Prostate gland (tissue), 2 donors: ENCODE data around the gene KCTD17. TPM values are rescaled to one million over a fixed set of nuclear protein-coding genes. Genes with fewer than 3 reads are reported as not detected.

ENCODE experiments used
- DNase-seq: peaks from one replicate; pipeline ENCODE4 v3.0.0-alpha.2; 2019; ENCODE audit warnings: low spot score
- H3K27ac ChIP-seq, 2 donors: fragments of 200-600 bp; sonication (generic); 2 replicates each; pipeline ENCODE4 v1.5.1; 2017 to 2019
- H3K27me3 ChIP-seq: fragments of 200-600 bp; sonication (generic); replicated peaks from 2 replicates; pipeline ENCODE4 v1.5.1; 2019; ENCODE audit not compliant: insufficient read depth
- H3K36me3 ChIP-seq, 2 donors: fragments of 200-600 bp; sonication (generic); 1 replicate in 1 of 2; 2 replicates in 1 of 2; pipeline versions ENCODE4 v1.5.1 to v1.8.1; 2017 to 2019
- H3K4me1 ChIP-seq: fragments of 200-600 bp; sonication (generic); replicated peaks from 2 replicates; pipeline ENCODE4 v1.5.1; 2019
- H3K4me3 ChIP-seq, 2 donors: fragments of 200-600 bp; sonication (generic); 2 replicates each; pipeline ENCODE4 v1.5.1; 2017 to 2019
- H3K9me3 ChIP-seq: fragments of 200-600 bp; sonication (generic); 2 replicates; pipeline ENCODE4 v1.5.1; 2017
- POLR2A ChIP-seq: fragments of 450-650 bp; IDR thresholded peaks from one replicate; pipeline ENCODE4 v1.6.1; 2016; ENCODE audit warnings: antibody characterized with exemption, mild to moderate bottlenecking
- POLR2AphosphoS5 ChIP-seq: sonication (generic); formaldehyde crosslinking; IDR thresholded peaks from one replicate; pipeline ENCODE4 v1.6.1; 2017; ENCODE audit warnings: antibody characterized with exemption
- WGBS: methylation state at CpG from one replicate; pipeline ENCODE4 v1.1.5; 2018; 5-methylcytosine and 5-hydroxymethylcytosine counted together
- intact Hi-C: fragments of 100-400 bp; cut with DNase I; formaldehyde crosslinking; loops from one replicate; pipeline ENCODE4 v1.14.2; 2022
- total RNA-seq, 2 donors: library from RNA; depleted of rRNA; stranded (reverse); fragments of >200 nt; gene quantifications; one replicate each; pipeline ENCODE4 v1.1.0, GENCODE V29; 2016
- TF ChIP-seq, protein P1 (sequence below), 4 experiments: fragments of 200-600 bp in 2 of 4; fragments of 450-650 bp in 2 of 4; sonication (generic) in 2 of 4; IDR thresholded peaks; 1 replicate in 3 of 4; 2 replicates in 1 of 4; pipeline ENCODE4 v1.5.1; 2016 to 2019; ENCODE audit warnings: antibody characterized with exemption in 4 of 4, mild to moderate bottlenecking in 2 of 4, moderate library complexity in 2 of 4

KCTD17 gene
- total RNA-seq, 2 donors from 2014 or later: 7.8 to 32.4 TPM

DNA sequence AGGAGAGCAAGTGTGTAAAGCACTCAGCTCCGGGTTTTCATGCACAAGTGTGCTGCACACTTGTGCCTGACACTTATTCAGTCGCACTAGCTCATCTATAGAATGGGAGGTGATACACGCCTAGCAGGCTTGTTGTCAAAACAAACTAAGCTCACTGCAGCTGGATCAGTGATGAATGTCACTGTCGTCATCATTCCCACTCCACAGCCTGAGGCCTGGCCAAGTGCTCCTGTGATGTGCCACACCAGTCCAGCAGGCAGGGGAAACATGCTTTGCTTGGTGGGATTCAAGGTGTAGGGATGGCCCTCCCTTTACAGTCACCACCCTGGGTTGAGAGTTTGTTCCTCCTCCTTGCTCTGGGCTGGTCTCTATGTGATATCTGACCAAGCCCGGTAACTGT lies 25.2 kb upstream of the KCTD17 start:
- Histone ChIP-seq H3K36me3 (peaks cover 4 to 5% of the 10 kb centered on the region in 2 donors), H3K27me3 (no peaks in the 10 kb centered on the region), H3K27ac (no peak overlapping the region), H3K9me3 (no peaks in the 10 kb centered on the region), H3K4me1 (no peaks in the 10 kb centered on the region), H3K4me3 (no peak overlapping the region)
- TF ChIP-seq, protein P1, sequence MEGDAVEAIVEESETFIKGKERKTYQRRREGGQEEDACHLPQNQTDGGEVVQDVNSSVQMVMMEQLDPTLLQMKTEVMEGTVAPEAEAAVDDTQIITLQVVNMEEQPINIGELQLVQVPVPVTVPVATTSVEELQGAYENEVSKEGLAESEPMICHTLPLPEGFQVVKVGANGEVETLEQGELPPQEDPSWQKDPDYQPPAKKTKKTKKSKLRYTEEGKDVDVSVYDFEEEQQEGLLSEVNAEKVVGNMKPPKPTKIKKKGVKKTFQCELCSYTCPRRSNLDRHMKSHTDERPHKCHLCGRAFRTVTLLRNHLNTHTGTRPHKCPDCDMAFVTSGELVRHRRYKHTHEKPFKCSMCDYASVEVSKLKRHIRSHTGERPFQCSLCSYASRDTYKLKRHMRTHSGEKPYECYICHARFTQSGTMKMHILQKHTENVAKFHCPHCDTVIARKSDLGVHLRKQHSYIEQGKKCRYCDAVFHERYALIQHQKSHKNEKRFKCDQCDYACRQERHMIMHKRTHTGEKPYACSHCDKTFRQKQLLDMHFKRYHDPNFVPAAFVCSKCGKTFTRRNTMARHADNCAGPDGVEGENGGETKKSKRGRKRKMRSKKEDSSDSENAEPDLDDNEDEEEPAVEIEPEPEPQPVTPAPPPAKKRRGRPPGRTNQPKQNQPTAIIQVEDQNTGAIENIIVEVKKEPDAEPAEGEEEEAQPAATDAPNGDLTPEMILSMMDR (IDR thresholded peaks at IDR 0.05): no peak
- TF ChIP-seq POLR2A (no peak), POLR2AphosphoS5 (no peak)
- WGBS: 97% methylated on average over 5 of the region's 5 CpGs
- no peak for DNase-seq
- intact Hi-C loops: no loop called here

GRCh38 chr22:37027556-37027955 lies 24.0 kb upstream of the KCTD17 start:
- no peak for TF ChIP-seq POLR2A
- Histone ChIP-seq H3K27ac (no peak overlapping the region), H3K36me3 (peaks cover 4 to 5% of the 10 kb centered on the region in 2 donors), H3K4me1 (no peaks in the 10 kb centered on the region), H3K27me3 (no peaks in the 10 kb centered on the region), H3K9me3 (no peaks in the 10 kb centered on the region), H3K4me3 (no peak overlapping the region)
- no peak for DNase-seq
- whole genome bisulfite sequencing: 85% methylated on average over 7 of the region's 7 CpGs
- intact Hi-C loops: no loop called here

DNA sequence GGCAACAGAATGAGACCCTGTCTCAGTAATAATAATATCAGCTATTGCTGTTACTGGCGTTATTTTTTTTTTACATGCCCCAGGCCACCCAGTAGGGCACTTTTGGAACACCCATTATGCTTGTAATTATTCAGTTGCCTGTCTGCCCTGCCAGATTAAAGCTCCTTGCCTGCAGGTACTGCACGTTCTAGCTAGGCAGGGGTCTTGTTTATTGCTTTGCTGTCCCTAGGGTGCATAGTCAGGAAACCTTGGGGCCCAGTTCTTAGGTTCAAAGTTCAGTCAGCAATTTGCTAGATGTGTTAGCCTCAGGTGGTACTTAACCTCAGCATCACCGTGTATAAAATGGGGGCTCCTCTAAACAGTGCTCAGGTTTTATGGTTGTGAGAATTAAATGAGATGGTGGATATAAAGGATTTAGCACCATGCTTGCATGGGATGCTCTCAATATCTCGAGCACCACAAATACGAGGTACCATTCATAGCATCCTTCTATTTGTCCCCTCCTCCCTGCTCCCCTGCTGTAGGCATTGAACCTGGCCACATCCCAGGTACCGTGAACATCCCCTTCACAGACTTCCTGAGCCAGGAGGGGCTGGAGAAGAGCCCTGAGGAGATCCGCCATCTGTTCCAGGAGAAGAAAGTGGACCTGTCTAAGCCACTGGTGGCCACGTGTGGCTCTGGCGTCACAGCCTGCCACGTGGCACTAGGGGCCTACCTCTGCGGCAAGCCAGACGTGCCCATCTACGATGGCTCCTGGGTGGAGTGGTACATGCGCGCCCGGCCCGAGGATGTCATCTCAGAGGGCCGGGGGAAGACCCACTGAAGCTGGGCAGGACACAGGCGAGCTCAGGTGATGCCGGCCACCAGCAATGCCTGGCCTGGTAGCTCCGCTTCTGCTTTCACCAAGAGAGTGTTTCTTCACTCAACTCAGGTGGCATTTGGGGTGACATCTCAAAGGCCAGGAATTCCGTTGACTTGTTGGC lies 22.6 kb upstream of the KCTD17 start:
- Histone ChIP-seq H3K36me3 (peaks cover 4 to 5% of the 10 kb centered on the region in 2 donors), H3K9me3 (no peaks in the 10 kb centered on the region), H3K27ac (no peak overlapping the region), H3K27me3 (no peaks in the 10 kb centered on the region), H3K4me1 (no peaks in the 10 kb centered on the region), H3K4me3 (no peak overlapping the region)
- no peak for TF ChIP-seq POLR2A
- 87% methylated on average over 22 of the region's 22 CpGs for WGBS
- intact Hi-C loops: no loop called here
- no peak for DNase-seq

DNA sequence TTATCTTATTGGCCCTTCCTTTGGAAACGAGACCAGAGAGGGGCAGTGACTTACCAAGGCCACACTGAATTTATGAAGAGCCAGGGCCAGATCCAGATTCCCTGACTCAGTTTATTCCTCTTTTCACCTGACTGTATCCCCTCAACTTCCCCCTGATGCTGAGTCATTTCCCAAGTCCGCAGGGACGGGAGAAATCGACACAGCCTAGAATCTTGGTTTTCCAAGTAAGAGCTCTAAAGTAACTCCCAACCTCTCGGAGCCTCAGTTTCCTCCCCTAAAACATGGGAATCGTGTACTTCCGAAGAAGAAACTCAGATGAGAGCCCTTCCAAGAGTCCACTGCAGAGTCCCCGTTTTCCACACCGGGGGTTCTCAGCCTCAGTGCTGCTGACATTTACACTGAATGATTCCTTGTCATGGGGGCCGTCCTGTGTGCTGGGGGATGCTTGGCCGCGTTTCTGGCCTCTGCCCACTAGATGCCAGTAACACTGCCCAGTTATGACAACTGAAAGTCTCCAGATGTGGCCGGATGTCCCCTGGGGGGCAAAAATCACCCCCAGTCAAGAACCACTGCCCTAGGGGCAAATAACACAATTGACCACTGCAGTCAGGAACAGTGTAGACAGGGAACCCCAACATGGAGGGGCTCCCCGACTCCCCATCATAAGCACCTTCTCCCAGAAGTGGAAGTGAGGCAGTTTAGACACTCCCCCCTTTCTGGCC lies 20.8 kb upstream of the KCTD17 start:
- H3K36me3 ChIP-seq: peaks cover 0 to 5% of the 10 kb centered on the region in 2 donors
- H3K27ac ChIP-seq: no peak overlapping the region

DNA sequence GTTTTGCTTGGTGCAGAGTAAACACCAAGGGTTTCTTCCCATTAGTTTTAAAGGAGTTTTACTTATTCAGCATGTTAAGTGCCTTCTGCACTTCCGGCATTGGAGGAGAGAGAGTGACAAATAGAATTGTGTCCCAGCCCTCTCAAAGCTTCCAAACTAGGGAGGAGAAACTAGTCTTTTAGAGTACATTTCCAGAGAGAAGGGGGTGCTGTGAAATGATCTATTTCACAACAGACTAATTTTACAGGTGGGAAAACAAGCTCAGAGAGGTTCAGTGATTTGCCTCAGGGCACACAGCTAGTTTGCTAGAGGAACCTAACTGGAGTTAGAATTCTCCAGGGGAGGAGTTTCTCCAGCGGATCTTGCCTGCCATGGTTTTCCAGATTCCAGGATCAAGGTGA lies 19.4 kb upstream of the KCTD17 start:
- Histone ChIP-seq H3K4me1 (no peaks in the 10 kb centered on the region), H3K9me3 (no peaks in the 10 kb centered on the region), H3K36me3 (peaks cover 0 to 5% of the 10 kb centered on the region in 2 donors), H3K4me3 (no peak overlapping the region), H3K27ac (peak overlapping the region in 1 of 2 donors; percentile 64), H3K27me3 (no peaks in the 10 kb centered on the region)
- no peak for DNase-seq
- intact Hi-C loops: no loop called here
- 34% methylated on average over 2 of the region's 2 CpGs for WGBS
- TF ChIP-seq POLR2A (no peak), POLR2AphosphoS5 (no peak)

More for the DNA sequence above, 20.8 kb upstream of the KCTD17 start:
- Histone ChIP-seq H3K4me3 (no peak overlapping the region), H3K27me3 (no peaks in the 10 kb centered on the region), H3K4me1 (no peaks in the 10 kb centered on the region), H3K9me3 (no peaks in the 10 kb centered on the region)
- WGBS: 76% methylated on average over 14 of the region's 14 CpGs
- intact Hi-C loops: no loop called here
- DNase-seq: no peak
- TF ChIP-seq POLR2A: no peak
- TF ChIP-seq, protein P1 (IDR thresholded peaks at IDR 0.05): no peak
- no peak for TF ChIP-seq POLR2AphosphoS5
